Activated CD8-positive, alpha-beta memory T cell treated with anti-CD3 and anti-CD28 coated beads, Interleukin-2, amount 50 U/mL, for 1 hour (primary cell): ENCODE results near the gene MFNG.
"Not testable (repeated sequence)": the region's sequence is repeated elsewhere in the genome, so short reads cannot be mapped to it uniquely, and the experiment has no call there.

Experiments used
- DNase-seq: peaks from one replicate; pipeline ENCODE4 v3.0.0-alpha.2; 2020; ENCODE audit errors: extremely low read depth

MFNG gene

GRCh38 chr22:37486224-37486845 is at the start of gene MFNG:
TSS of gene MFNG (minus strand) at chr22:37486384. CDS start at chr22:37486177, 207 bp downstream.
- peak; percentile 23 for DNase-seq

- DNase-seq: no peak
Measured at GRCh38 chr22:37535159-37535558, 49.0 kb upstream of the MFNG start.

- DNase-seq: no peak
Measured at GRCh38 chr22:37534445-37534844, 48.3 kb upstream of the MFNG start.

GRCh38 chr22:37533995-37534394 is 47.8 kb upstream of the MFNG start:
- no peak for DNase-seq

GRCh38 chr22:37529652-37530345 is 43.6 kb upstream of the MFNG start:
- no peak for DNase-seq

- DNase-seq: not testable (repeated sequence)
Measured at GRCh38 chr22:37527952-37528351, 41.8 kb upstream of the MFNG start.

GRCh38 chr22:37527081-37527752 is 41.0 kb upstream of the MFNG start:
- not testable (repeated sequence) for DNase-seq

GRCh38 chr22:37526376-37526775 is 40.2 kb upstream of the MFNG start:
- no peak for DNase-seq

GRCh38 chr22:37525746-37526350 is 39.7 kb upstream of the MFNG start:
- DNase-seq: no peak

GRCh38 chr22:37525073-37525745 is 39.0 kb upstream of the MFNG start:
- no peak for DNase-seq

GRCh38 chr22:37522482-37522881 is 36.3 kb upstream of the MFNG start:
- DNase-seq: no peak

- DNase-seq: no peak
Measured at GRCh38 chr22:37521236-37521739, 35.1 kb upstream of the MFNG start.

- DNase-seq: no peak
Measured at GRCh38 chr22:37520776-37521191, 34.6 kb upstream of the MFNG start.

GRCh38 chr22:37519268-37520195 is 33.3 kb upstream of the MFNG start, which contains the start of gene CARD10:
TSS of gene CARD10 (minus strand) at chr22:37519415. CDS start at chr22:37519200, 215 bp downstream.
- no peak for DNase-seq

- DNase-seq: no peak
Measured at GRCh38 chr22:37518509-37519267, 32.5 kb upstream of the MFNG start.

- DNase-seq: no peak
Measured at GRCh38 chr22:37517826-37518450, 31.8 kb upstream of the MFNG start.

- DNase-seq: no peak
Measured at GRCh38 chr22:37516456-37516855, 30.3 kb upstream of the MFNG start.

- no peak for DNase-seq
Measured at GRCh38 chr22:37515901-37516300, 29.7 kb upstream of the MFNG start.

- no peak for DNase-seq
Measured at GRCh38 chr22:37514526-37515051, 28.4 kb upstream of the MFNG start.
